ENCODE measurements around the gene HIF1AN.

DNA sequence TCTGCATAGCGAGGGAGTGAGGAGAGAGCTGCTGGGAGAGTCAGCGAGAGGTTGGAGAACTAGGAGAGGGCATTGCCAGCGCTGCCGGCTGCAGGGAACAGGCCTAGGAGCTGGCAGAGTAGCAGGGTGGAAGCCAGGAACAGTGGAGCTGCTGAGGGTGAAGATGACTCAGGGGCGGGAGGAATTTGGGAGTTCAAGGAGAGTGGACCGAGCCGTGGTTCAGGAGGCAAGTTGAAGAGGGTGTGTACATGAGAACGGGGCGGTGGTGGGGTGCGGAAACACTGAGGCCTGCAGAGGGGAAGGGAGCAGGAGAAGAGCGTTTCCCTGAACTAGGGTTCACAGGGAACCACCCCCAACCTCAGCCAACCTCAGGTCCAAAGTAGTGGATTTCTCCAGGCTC, 31.5 kb downstream of the HIF1AN start:
- no peak for TF ChIP-seq TCF7L2 (IDR thresholded peaks at IDR 0.05; ENCODE audit: low read depth, low read length)
- TF ChIP-seq, protein P1, sequence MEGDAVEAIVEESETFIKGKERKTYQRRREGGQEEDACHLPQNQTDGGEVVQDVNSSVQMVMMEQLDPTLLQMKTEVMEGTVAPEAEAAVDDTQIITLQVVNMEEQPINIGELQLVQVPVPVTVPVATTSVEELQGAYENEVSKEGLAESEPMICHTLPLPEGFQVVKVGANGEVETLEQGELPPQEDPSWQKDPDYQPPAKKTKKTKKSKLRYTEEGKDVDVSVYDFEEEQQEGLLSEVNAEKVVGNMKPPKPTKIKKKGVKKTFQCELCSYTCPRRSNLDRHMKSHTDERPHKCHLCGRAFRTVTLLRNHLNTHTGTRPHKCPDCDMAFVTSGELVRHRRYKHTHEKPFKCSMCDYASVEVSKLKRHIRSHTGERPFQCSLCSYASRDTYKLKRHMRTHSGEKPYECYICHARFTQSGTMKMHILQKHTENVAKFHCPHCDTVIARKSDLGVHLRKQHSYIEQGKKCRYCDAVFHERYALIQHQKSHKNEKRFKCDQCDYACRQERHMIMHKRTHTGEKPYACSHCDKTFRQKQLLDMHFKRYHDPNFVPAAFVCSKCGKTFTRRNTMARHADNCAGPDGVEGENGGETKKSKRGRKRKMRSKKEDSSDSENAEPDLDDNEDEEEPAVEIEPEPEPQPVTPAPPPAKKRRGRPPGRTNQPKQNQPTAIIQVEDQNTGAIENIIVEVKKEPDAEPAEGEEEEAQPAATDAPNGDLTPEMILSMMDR (IDR thresholded peaks at IDR 0.05), result no peak
- TF ChIP-seq, protein P2, sequence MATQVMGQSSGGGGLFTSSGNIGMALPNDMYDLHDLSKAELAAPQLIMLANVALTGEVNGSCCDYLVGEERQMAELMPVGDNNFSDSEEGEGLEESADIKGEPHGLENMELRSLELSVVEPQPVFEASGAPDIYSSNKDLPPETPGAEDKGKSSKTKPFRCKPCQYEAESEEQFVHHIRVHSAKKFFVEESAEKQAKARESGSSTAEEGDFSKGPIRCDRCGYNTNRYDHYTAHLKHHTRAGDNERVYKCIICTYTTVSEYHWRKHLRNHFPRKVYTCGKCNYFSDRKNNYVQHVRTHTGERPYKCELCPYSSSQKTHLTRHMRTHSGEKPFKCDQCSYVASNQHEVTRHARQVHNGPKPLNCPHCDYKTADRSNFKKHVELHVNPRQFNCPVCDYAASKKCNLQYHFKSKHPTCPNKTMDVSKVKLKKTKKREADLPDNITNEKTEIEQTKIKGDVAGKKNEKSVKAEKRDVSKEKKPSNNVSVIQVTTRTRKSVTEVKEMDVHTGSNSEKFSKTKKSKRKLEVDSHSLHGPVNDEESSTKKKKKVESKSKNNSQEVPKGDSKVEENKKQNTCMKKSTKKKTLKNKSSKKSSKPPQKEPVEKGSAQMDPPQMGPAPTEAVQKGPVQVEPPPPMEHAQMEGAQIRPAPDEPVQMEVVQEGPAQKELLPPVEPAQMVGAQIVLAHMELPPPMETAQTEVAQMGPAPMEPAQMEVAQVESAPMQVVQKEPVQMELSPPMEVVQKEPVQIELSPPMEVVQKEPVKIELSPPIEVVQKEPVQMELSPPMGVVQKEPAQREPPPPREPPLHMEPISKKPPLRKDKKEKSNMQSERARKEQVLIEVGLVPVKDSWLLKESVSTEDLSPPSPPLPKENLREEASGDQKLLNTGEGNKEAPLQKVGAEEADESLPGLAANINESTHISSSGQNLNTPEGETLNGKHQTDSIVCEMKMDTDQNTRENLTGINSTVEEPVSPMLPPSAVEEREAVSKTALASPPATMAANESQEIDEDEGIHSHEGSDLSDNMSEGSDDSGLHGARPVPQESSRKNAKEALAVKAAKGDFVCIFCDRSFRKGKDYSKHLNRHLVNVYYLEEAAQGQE (IDR thresholded peaks at IDR 0.05; ENCODE audit: insufficient read depth in 1 of 2, low read depth in 2 of 2, low read length in 1 of 2), result no peak
- TF ChIP-seq SIN3A (IDR thresholded peaks at IDR 0.05; ENCODE audit: borderline replicate concordance, insufficient read depth, low read depth, low read length), result no peak

Measured in Panc1 (cell line).